ENCODE results near the gene ACD. TPM values are rescaled to one million over a fixed set of nuclear protein-coding genes. Genes with fewer than 3 reads are reported as not detected.

Gene ACD
- total RNA-seq, 1 experiment from 2014 or later = 34.7 TPM

DNA sequence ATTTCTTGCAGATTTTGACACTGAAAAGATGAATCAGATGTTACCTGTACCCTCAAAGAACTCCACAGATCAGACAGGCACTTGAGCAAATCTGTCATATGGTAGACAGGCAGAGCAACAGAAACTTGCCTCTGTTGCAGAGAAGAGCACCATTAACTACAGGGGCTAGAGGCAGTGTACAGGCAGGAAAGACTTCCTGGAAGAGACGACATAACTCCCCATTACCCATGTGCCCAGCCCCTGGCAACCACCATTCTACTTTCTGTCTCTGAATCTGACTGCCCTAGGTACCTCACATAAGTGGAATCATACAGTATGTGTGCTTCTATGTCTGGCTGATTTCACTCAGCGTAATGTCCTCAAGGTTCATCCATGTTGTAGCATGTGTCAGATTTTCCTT lies 43.6 kb upstream of the ACD start:
- Histone ChIP-seq H3K4me2 (no peak overlapping the region), H3K4me3 (no peak overlapping the region), H3F3A (ENCODE audit: insufficient read depth, low read depth) (peaks cover 8% of the 10 kb centered on the region; the same call in 1 of the 2 replicates), H3K79me2 (ENCODE audit: low read depth) (peaks cover 30% of the 10 kb centered on the region), H3K9me2 (ENCODE audit: insufficient read depth) (no peaks in the 10 kb centered on the region), H3K27ac (no peak overlapping the region), H3K4me1 (replicated peaks; ENCODE audit: insufficient read depth) (no peaks in the 10 kb centered on the region), H3K9me3 (ENCODE audit: insufficient read depth, low read depth) (0 out of 2 replicates have a peak, but pooled peaks cover 8% of the 10 kb centered on the region), H3K27me3 (ENCODE audit: insufficient read depth, low read depth) (no peaks in the 10 kb centered on the region), H2AFZ (no peak overlapping the region), H3K36me3 (ENCODE audit: low read depth) (no peaks in the 10 kb centered on the region), H4K20me1 (ENCODE audit: insufficient read depth) (no peaks in the 10 kb centered on the region)
- TF ChIP-seq, protein P1, sequence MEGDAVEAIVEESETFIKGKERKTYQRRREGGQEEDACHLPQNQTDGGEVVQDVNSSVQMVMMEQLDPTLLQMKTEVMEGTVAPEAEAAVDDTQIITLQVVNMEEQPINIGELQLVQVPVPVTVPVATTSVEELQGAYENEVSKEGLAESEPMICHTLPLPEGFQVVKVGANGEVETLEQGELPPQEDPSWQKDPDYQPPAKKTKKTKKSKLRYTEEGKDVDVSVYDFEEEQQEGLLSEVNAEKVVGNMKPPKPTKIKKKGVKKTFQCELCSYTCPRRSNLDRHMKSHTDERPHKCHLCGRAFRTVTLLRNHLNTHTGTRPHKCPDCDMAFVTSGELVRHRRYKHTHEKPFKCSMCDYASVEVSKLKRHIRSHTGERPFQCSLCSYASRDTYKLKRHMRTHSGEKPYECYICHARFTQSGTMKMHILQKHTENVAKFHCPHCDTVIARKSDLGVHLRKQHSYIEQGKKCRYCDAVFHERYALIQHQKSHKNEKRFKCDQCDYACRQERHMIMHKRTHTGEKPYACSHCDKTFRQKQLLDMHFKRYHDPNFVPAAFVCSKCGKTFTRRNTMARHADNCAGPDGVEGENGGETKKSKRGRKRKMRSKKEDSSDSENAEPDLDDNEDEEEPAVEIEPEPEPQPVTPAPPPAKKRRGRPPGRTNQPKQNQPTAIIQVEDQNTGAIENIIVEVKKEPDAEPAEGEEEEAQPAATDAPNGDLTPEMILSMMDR (conservative IDR thresholded peaks at IDR 0.05) = no peak
- TF ChIP-seq EZH2 (IDR thresholded peaks at IDR 0.05; ENCODE audit: low read depth) = no peak
- intact Hi-C loops (cut with micrococcal nuclease; ENCODE audit: unreplicated experiment) = no loop called here
- DNase-seq = no peak
- POLR2A ChIA-PET (ENCODE audit: unreplicated experiment) = interaction anchor here (0.6 kb wide), 1 partner anchor 73 kb away, joined by 3 read pairs; no protein-coding TSS in a partner anchor
- CTCF ChIA-PET = no interaction called here
- no TSS peak for BruUV-seq (replicated peaks)

DNA sequence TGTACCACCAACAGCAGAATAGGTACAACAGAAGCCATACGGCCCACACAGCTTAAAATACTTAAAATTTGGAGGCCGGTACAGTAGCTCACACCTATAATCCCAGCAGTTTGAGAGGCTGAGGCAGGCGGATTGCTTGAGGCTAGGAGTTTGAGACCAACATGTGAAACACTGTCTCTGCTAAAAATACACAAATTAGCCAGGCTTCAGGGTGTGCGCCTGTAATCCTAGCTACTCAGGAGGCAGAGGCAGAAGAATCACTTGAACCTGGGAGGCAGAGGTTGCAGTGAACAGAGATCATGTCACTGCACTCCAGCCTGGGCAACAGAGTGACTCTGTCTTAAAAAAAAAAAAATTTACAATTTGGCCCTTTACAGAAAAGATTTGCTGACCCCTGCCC lies 42.1 kb upstream of the ACD start:
- Histone ChIP-seq H4K20me1 (ENCODE audit: insufficient read depth) (no peaks in the 10 kb centered on the region), H3K9me2 (ENCODE audit: insufficient read depth) (no peaks in the 10 kb centered on the region), H3K79me2 (ENCODE audit: low read depth) (peaks cover 31% of the 10 kb centered on the region), H3K4me2 (no peak overlapping the region), H3K4me3 (no peak overlapping the region), H3K36me3 (ENCODE audit: low read depth) (no peaks in the 10 kb centered on the region), H3F3A (ENCODE audit: insufficient read depth, low read depth) (peaks cover 16% of the 10 kb centered on the region; the same call in 1 of the 2 replicates), H3K27ac (no peak overlapping the region), H3K9me3 (ENCODE audit: insufficient read depth, low read depth) (0 out of 2 replicates have a peak, but pooled peaks cover 8% of the 10 kb centered on the region), H3K4me1 (replicated peaks; ENCODE audit: insufficient read depth) (peaks cover 14% of the 10 kb centered on the region), H2AFZ (no peak overlapping the region), H3K27me3 (ENCODE audit: insufficient read depth, low read depth) (no peaks in the 10 kb centered on the region)
- no peak for TF ChIP-seq EZH2 (IDR thresholded peaks at IDR 0.05; ENCODE audit: low read depth)
- TF ChIP-seq, protein P1 (conservative IDR thresholded peaks at IDR 0.05) = no peak
- DNase-seq = no peak
- POLR2A ChIA-PET (ENCODE audit: unreplicated experiment) = no interaction called here
- intact Hi-C loops (cut with micrococcal nuclease; ENCODE audit: unreplicated experiment) = no loop called here
- CTCF ChIA-PET = no interaction called here
- no TSS peak for BruUV-seq (replicated peaks)

- POLR2A ChIA-PET (ENCODE audit: unreplicated experiment) = no interaction called here
- DNase-seq = no peak
- H3K4me1 ChIP-seq (replicated peaks; ENCODE audit: insufficient read depth) = peaks cover 21% of the 10 kb centered on the region
- H3F3A ChIP-seq (ENCODE audit: insufficient read depth, low read depth) = peaks cover 20% of the 10 kb centered on the region; the same call in 1 of the 2 replicates
- H4K20me1 ChIP-seq (ENCODE audit: insufficient read depth) = no peaks in the 10 kb centered on the region
- H3K9me2 ChIP-seq (ENCODE audit: insufficient read depth) = no peaks in the 10 kb centered on the region
- H3K79me2 ChIP-seq (ENCODE audit: low read depth) = peaks cover 30% of the 10 kb centered on the region
- intact Hi-C loops (cut with micrococcal nuclease; ENCODE audit: unreplicated experiment) = no loop called here
- H3K27ac ChIP-seq = no peak overlapping the region
- no peak overlapping the region for H3K4me3 ChIP-seq
- 0 out of 2 replicates have a peak, but pooled peaks cover 8% of the 10 kb centered on the region for H3K9me3 ChIP-seq (ENCODE audit: insufficient read depth, low read depth)
- no peaks in the 10 kb centered on the region for H3K27me3 ChIP-seq (ENCODE audit: insufficient read depth, low read depth)
- no peak overlapping the region for H3K4me2 ChIP-seq
- TF ChIP-seq, protein P1 (conservative IDR thresholded peaks at IDR 0.05) = no peak
- no peak for TF ChIP-seq EZH2 (IDR thresholded peaks at IDR 0.05; ENCODE audit: low read depth)
- CTCF ChIA-PET = no interaction called here
- no peaks in the 10 kb centered on the region for H3K36me3 ChIP-seq (ENCODE audit: low read depth)
- no peak overlapping the region for H2AFZ ChIP-seq
- BruUV-seq (replicated peaks) = no TSS peak
Measured at GRCh38 chr16:67701420-67701819, 41.4 kb upstream of the ACD start.

All from PC-9 (cell line).